PFSK-1 (cell line): Measurements from ENCODE around the gene DIAPH1.

Source experiments
- FOXP2 ChIP-seq: optimal IDR thresholded peaks from 2 replicates; pipeline ENCODE3; 2011; ENCODE audit warnings: borderline replicate concordance, control low read depth, inconsistent platforms; ENCODE audit not compliant: insufficient read depth; ENCODE audit errors: extremely low read length, extremely low read depth
- POLR2AphosphoS5 ChIP-seq: IDR thresholded peaks from 2 replicates; pipeline ENCODE4 v1.6.1; 2012; ENCODE audit warnings: low read depth, mild to moderate bottlenecking, control low read depth, low read length, moderate library complexity
- SIN3A ChIP-seq: IDR thresholded peaks from 2 replicates; pipeline ENCODE4 v1.6.1; 2012; ENCODE audit warnings: mild to moderate bottlenecking, low read length, moderate library complexity, borderline replicate concordance; ENCODE audit not compliant: insufficient read depth
- TAF1 ChIP-seq: IDR thresholded peaks from 2 replicates; pipeline ENCODE4 v1.6.1; 2012; ENCODE audit warnings: low read length, control low read depth, borderline replicate concordance; ENCODE audit not compliant: insufficient read depth
- TF ChIP-seq, protein P1 (sequence below), 2 experiments: IDR thresholded peaks; 2 replicates each; pipeline versions ENCODE4 v1.6.1 to v1.8.0; 2011 to 2012; ENCODE audit warnings: low read depth in 2 of 2, low read length in 2 of 2, control low read depth in 1 of 2, inconsistent platforms in 1 of 2, mild to moderate bottlenecking in 1 of 2, moderate library complexity in 1 of 2; ENCODE audit not compliant: insufficient read depth in 1 of 2

DIAPH1 gene

DNA sequence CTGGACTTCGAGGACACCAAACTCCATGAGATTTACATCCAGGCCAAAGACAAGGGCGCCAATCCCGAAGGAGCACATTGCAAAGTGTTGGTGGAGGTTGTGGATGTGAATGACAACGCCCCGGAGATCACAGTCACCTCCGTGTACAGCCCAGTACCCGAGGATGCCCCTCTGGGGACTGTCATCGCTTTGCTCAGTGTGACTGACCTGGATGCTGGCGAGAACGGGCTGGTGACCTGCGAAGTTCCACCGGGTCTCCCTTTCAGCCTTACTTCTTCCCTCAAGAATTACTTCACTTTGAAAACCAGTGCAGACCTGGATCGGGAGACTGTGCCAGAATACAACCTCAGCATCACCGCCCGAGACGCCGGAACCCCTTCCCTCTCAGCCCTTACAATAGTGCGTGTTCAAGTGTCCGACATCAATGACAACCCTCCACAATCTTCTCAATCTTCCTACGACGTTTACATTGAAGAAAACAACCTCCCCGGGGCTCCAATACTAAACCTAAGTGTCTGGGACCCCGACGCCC lies 141.7 kb downstream of the DIAPH1 start:
- TF ChIP-seq, protein P1, sequence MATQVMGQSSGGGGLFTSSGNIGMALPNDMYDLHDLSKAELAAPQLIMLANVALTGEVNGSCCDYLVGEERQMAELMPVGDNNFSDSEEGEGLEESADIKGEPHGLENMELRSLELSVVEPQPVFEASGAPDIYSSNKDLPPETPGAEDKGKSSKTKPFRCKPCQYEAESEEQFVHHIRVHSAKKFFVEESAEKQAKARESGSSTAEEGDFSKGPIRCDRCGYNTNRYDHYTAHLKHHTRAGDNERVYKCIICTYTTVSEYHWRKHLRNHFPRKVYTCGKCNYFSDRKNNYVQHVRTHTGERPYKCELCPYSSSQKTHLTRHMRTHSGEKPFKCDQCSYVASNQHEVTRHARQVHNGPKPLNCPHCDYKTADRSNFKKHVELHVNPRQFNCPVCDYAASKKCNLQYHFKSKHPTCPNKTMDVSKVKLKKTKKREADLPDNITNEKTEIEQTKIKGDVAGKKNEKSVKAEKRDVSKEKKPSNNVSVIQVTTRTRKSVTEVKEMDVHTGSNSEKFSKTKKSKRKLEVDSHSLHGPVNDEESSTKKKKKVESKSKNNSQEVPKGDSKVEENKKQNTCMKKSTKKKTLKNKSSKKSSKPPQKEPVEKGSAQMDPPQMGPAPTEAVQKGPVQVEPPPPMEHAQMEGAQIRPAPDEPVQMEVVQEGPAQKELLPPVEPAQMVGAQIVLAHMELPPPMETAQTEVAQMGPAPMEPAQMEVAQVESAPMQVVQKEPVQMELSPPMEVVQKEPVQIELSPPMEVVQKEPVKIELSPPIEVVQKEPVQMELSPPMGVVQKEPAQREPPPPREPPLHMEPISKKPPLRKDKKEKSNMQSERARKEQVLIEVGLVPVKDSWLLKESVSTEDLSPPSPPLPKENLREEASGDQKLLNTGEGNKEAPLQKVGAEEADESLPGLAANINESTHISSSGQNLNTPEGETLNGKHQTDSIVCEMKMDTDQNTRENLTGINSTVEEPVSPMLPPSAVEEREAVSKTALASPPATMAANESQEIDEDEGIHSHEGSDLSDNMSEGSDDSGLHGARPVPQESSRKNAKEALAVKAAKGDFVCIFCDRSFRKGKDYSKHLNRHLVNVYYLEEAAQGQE (IDR thresholded peaks at IDR 0.05; ENCODE audit: insufficient read depth in 1 of 2, low read depth in 2 of 2, low read length in 2 of 2) = no peak
- TF ChIP-seq SIN3A = no peak
- no peak for TF ChIP-seq FOXP2

DNA sequence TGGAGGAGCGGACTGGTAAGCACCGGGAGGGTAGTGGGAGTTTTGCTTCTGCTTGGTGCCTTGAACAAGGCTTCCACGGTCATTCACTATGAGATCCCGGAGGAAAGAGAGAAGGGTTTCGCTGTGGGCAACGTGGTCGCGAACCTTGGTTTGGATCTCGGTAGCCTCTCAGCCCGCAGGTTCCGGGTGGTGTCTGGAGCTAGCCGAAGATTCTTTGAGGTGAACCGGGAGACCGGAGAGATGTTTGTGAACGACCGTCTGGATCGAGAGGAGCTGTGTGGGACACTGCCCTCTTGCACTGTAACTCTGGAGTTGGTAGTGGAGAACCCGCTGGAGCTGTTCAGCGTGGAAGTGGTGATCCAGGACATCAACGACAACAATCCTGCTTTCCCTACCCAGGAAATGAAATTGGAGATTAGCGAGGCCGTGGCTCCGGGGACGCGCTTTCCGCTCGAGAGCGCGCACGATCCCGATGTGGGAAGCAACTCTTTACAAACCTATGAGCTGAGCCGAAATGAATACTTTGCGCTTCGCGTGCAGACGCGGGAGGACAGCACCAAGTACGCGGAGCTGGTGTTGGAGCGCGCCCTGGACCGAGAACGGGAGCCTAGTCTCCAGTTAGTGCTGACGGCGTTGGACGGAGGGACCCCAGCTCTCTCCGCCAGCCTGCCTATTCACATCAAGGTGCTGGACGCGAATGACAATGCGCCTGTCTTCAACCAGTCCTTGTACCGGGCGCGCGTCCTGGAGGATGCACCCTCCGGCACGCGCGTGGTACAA lies 142.5 kb downstream of the DIAPH1 start:
- peak; percentile 24 for TF ChIP-seq FOXP2
- TF ChIP-seq TAF1 = no peak
- TF ChIP-seq SIN3A = no peak
- TF ChIP-seq, protein P1 (IDR thresholded peaks at IDR 0.05; ENCODE audit: insufficient read depth in 1 of 2, low read depth in 2 of 2, low read length in 2 of 2) = peak; percentile 11 to 52; a peak in 2 of 4 replicates
- 0 out of 2 replicates have a peak, but pooled peaks have one; percentile 16 for TF ChIP-seq POLR2AphosphoS5

DNA sequence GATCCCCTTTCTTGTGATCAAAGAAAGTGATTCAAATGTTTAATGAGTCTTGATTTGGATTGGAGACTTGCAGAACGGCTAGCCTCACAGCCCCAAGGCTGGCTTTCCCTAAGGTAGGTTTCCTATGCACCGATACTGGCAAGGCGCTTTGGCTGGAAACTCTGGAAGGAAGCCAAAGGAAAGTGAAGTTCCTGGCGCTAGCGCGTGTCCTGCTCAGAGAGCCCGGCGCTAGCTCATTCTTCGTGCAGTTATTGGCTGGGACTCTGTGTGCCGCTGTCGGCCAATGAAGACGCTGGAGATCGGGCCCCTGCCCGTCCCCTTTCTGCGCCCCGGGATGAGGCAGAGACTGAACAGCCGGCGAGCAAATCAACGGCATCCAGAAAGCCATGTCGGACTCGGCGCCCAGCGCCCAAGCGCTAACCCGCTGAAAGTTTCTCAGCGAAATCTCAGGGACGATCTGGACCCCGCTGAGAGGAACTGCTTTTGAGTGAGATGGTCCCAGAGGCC lies 143.1 kb downstream of the DIAPH1 start, which contains the start of gene PCDHGC3:
PCDHGC3 (plus strand) TSS at position 342 of the 507 bp plus-strand sequence; CDS start at position 493, 151 bp downstream.
- TF ChIP-seq FOXP2 (peak; percentile 26), SIN3A (0 out of 2 replicates have a peak, but pooled peaks have one; percentile 67), TAF1 (peak; percentile 20; the same call in 1 of the 2 replicates), POLR2AphosphoS5 (peak; percentile 52; the same call in 1 of the 2 replicates)
- TF ChIP-seq, protein P1 (IDR thresholded peaks at IDR 0.05; ENCODE audit: insufficient read depth in 1 of 2, low read depth in 2 of 2, low read length in 2 of 2) = no peak; a peak in 1 of 4 replicates

DNA sequence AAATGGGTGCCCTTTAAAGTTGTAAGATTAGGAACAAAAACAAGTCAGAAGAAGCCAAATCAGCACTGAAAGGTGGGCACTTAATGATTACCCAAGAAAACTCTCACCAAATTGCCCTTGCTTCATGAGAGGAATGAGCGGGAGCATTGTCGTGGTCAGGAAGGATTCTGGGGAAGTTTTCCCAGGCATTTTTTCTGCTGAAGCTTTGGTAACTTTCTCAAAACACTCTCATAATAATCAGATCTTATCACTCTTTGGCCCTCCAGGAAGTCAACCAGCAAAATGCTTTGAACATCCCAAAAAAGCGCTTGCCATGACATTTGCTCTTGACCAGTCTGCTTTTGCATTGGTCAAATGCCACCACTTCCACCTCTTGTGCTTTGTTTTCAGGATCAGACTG lies 153.4 kb downstream of the DIAPH1 start:
- TF ChIP-seq, protein P1 (IDR thresholded peaks at IDR 0.05; ENCODE audit: insufficient read depth in 1 of 2, low read depth in 2 of 2, low read length in 2 of 2) = no peak
- TF ChIP-seq SIN3A (no peak), TAF1 (no peak), POLR2AphosphoS5 (no peak), FOXP2 (no peak)
